Bronchial epithelial cell (primary cell): Measurements from ENCODE around the gene AK9. TPM values are rescaled to one million over a fixed set of nuclear protein-coding genes. Genes with fewer than 3 reads are reported as not detected.

Source experiments
- DNase-seq: peaks from one replicate; pipeline ENCODE4 v3.0.0-alpha.2; 2010; ENCODE audit warnings: low read depth
- FAIRE-seq: peaks from 2 replicates; lab custom pipeline; 2011; peaks lifted over from hg19 to GRCh38; lab: Jason Lieb, UNC
- H3K27me3 ChIP-seq: 2 replicates; pipeline ENCODE4 v1.5.1; 2011; ENCODE audit warnings: low read length; ENCODE audit not compliant: control insufficient read depth, insufficient read depth
- H3K36me3 ChIP-seq: 2 replicates; pipeline ENCODE4 v1.5.1; 2011; ENCODE audit warnings: low read length; ENCODE audit not compliant: control insufficient read depth, insufficient read depth
- H3K4me3 ChIP-seq: 2 replicates; pipeline ENCODE4 v1.5.1; 2011; ENCODE audit warnings: mild to moderate bottlenecking, low read depth, low read length, control low read depth
- total RNA-seq: library from RNA; depleted of rRNA; stranded (reverse); fragments of >200 nt; gene quantifications from 2 replicates; pipeline ENCODE4 v1.2.1, GENCODE V29; 2014
- TF ChIP-seq, protein P1 (sequence below): IDR thresholded peaks from 2 replicates; pipeline ENCODE4 v1.5.1; 2011; ENCODE audit warnings: mild to moderate bottlenecking, moderate library complexity, low read length, control low read depth, inconsistent platforms; ENCODE audit not compliant: insufficient read depth, severe bottlenecking

The AK9 gene
- total RNA-seq, 1 donor from 2014 or later = 3.2 TPM

DNA sequence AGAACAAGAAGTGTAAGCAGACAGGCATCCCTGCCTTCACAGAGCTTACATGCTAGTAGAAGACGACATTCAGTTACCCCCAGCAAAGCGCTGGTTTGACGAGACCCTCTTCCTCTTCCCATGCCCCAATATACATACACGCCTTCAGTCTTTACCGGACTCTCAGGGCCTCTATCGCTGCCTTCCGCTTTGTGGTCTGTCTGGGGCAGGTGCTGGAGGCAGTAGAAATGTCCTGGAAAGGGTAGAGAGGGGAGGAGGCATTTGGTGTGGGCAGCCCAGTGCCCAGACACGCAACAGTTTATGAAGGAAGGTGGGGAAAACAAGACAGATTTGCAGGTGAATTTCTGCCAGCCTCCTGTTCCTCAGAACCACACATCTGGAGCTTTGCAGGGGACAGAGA lies 244.5 kb downstream of the AK9 start:
- TF ChIP-seq, protein P1, sequence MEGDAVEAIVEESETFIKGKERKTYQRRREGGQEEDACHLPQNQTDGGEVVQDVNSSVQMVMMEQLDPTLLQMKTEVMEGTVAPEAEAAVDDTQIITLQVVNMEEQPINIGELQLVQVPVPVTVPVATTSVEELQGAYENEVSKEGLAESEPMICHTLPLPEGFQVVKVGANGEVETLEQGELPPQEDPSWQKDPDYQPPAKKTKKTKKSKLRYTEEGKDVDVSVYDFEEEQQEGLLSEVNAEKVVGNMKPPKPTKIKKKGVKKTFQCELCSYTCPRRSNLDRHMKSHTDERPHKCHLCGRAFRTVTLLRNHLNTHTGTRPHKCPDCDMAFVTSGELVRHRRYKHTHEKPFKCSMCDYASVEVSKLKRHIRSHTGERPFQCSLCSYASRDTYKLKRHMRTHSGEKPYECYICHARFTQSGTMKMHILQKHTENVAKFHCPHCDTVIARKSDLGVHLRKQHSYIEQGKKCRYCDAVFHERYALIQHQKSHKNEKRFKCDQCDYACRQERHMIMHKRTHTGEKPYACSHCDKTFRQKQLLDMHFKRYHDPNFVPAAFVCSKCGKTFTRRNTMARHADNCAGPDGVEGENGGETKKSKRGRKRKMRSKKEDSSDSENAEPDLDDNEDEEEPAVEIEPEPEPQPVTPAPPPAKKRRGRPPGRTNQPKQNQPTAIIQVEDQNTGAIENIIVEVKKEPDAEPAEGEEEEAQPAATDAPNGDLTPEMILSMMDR = no peak
- Histone ChIP-seq H3K4me3 (no peak overlapping the region), H3K27me3 (no peaks in the 10 kb centered on the region), H3K36me3 (peaks cover 15% of the 10 kb centered on the region)
- FAIRE-seq (no peak), DNase-seq (no peak)

DNA sequence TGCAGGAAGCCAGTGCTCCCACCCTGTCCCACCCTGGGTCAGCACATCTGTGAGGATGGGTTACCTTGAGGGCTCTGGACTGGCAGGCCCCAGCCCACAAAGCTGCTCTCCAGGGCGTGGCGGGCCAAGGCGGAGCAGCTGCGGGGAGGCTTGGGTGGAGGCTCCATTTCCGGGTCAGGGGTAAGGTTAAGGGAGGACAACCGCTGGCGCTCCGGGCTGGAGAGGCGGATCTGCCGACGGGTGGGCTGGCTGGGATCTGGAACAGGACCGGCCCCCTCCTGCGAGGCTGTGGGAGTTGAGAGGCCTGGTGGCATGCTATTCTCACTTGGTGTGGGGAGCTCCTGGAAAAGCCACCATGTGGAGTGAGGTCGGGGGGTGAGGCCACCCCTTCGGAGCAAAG lies 244.9 kb downstream of the AK9 start:
- TF ChIP-seq, protein P1 = no peak
- no peak for FAIRE-seq
- Histone ChIP-seq H3K27me3 (no peaks in the 10 kb centered on the region), H3K4me3 (no peak overlapping the region), H3K36me3 (peaks cover 15% of the 10 kb centered on the region)
- no peak for DNase-seq

DNA sequence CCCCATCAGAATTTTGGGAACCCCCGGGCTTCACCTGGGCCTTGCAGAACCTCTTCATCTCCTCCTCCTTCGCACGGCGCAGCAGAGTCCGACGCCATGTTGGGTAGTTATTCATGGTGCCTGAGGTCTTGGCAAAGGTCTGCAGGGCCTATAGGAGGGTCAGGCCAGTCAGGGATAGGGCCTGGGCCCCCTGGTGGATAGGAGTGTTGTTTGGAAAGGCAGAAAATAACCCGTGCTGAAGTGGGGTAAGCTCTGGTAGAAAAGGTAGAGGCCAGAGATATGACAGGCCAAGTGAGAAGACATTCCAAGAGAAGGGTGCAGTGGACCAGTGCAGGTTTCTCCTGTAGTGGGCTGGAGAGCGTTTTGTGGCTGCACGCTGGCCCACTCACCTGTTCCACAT lies 245.6 kb downstream of the AK9 start:
- DNase-seq = no peak
- Histone ChIP-seq H3K36me3 (peaks cover 15% of the 10 kb centered on the region), H3K27me3 (no peaks in the 10 kb centered on the region), H3K4me3 (no peak overlapping the region)
- FAIRE-seq = peak; percentile 73
- TF ChIP-seq, protein P1 = no peak

DNA sequence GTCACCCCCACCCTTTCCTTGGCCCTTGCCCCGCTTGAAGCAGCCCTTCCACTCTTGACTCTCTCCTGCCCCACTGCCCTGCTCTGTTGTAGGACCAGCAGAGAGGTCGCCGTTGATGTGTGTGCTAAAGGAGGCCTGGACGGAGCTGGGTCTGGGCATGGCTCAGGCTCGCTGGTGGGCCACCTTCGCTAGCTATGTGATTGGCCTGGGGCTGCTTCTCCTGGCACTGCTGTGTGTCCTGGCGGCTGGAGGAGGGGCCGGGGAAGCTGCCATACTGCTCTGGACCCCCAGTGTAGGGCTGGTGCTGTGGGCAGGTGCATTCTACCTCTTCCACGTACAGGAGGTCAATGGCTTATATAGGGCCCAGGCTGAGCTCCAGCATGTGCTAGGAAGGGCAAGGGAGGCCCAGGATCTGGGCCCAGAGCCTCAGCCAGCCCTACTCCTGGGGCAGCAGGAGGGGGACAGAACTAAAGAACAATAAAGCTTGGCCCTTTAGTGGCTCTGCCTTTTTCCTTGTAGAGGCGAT lies 247.5 kb downstream of the AK9 start:
- no peaks in the 10 kb centered on the region for H3K27me3 ChIP-seq
- no peak for FAIRE-seq
- no peak for DNase-seq
- TF ChIP-seq, protein P1 = no peak
- H3K4me3 ChIP-seq = no peak overlapping the region
- H3K36me3 ChIP-seq = peaks cover 15% of the 10 kb centered on the region

Other genes starting within 250 kb of the AK9 start
- gene MICAL1, start 235.4 kb downstream of the AK9 start, total RNA-seq = 12.4 and 14.2 TPM in 2 replicates
- 4.6 and 6.3 TPM in 2 replicates for gene ZBTB24, start 208.0 kb downstream of the AK9 start, total RNA-seq
- gene FIG4, start 94 bp upstream of the AK9 start, total RNA-seq = 14.7 and 17.2 TPM in 2 replicates